Bronchial epithelial cell (primary cell): Measurements from ENCODE around the gene SUN1. TPM values are rescaled to one million over a fixed set of nuclear protein-coding genes. Genes with fewer than 3 reads are reported as not detected.

Experiments used
- DNase-seq: peaks from one replicate; pipeline ENCODE4 v3.0.0-alpha.2; 2010; ENCODE audit warnings: low read depth
- FAIRE-seq: peaks from 2 replicates; lab custom pipeline; 2011; peaks lifted over from hg19 to GRCh38; lab: Jason Lieb, UNC
- H3K27me3 ChIP-seq: 2 replicates; pipeline ENCODE4 v1.5.1; 2011; ENCODE audit warnings: low read length; ENCODE audit not compliant: control insufficient read depth, insufficient read depth
- H3K36me3 ChIP-seq: 2 replicates; pipeline ENCODE4 v1.5.1; 2011; ENCODE audit warnings: low read length; ENCODE audit not compliant: control insufficient read depth, insufficient read depth
- H3K4me3 ChIP-seq: 2 replicates; pipeline ENCODE4 v1.5.1; 2011; ENCODE audit warnings: mild to moderate bottlenecking, low read depth, low read length, control low read depth
- CTCF ChIP-seq: IDR thresholded peaks from 2 replicates; pipeline ENCODE4 v1.5.1; 2011; ENCODE audit warnings: mild to moderate bottlenecking, moderate library complexity, low read length, control low read depth, inconsistent platforms; ENCODE audit not compliant: insufficient read depth, severe bottlenecking
- total RNA-seq: library from RNA; depleted of rRNA; stranded (reverse); fragments of >200 nt; gene quantifications from 2 replicates; pipeline ENCODE4 v1.2.1, GENCODE V29; 2014

SUN1 gene
- total RNA-seq, 1 donor from 2014 or later: 176 TPM

DNA sequence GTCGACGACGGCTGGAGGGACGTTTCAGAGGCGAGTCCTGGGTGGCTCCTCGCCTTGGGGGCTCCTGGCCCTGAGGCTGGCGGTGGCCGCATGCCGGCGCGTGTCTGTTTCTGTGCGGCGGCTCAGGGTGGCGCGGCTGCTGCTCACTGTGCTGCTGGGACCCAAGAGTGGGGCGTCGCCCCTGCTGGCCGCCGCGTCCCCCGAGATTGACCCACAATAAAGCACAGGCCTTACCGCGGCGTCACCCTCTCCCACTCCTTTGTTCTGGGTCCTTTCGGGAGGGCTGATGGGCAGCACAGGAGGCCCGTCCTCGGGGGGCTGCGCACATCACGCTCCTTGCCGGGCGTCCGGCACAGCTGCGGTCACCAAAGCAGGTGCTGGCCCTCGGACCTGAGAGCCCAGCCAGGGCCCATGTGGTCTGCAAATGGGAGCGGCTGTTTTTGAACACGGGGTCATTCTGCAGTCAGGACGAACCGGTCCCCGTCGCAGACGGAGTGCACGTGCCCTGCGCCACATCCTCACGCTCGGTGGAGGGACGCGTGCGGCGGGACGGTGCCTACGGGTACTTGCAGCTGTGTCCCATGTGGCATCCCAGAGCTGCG, 63.3 kb downstream of the SUN1 start:
- Histone ChIP-seq H3K4me3 (no peak overlapping the region), H3K27me3 (no peaks in the 10 kb centered on the region), H3K36me3 (peaks cover 20% of the 10 kb centered on the region)
- TF ChIP-seq CTCF: no peak
- FAIRE-seq: no peak
- no peak for DNase-seq

GRCh38 chr7:896346-897075, 64.2 kb downstream of the SUN1 start:
- TF ChIP-seq CTCF: no peak
- Histone ChIP-seq H3K36me3 (peaks cover 16% of the 10 kb centered on the region), H3K27me3 (no peaks in the 10 kb centered on the region), H3K4me3 (no peak overlapping the region)
- no peak for FAIRE-seq
- no peak for DNase-seq

GRCh38 chr7:897086-897485, 64.8 kb downstream of the SUN1 start:
- H3K4me3 ChIP-seq: no peak overlapping the region
- TF ChIP-seq CTCF: no peak
- FAIRE-seq: no peak
- peaks cover 16% of the 10 kb centered on the region for H3K36me3 ChIP-seq
- DNase-seq: no peak
- H3K27me3 ChIP-seq: no peaks in the 10 kb centered on the region

DNA sequence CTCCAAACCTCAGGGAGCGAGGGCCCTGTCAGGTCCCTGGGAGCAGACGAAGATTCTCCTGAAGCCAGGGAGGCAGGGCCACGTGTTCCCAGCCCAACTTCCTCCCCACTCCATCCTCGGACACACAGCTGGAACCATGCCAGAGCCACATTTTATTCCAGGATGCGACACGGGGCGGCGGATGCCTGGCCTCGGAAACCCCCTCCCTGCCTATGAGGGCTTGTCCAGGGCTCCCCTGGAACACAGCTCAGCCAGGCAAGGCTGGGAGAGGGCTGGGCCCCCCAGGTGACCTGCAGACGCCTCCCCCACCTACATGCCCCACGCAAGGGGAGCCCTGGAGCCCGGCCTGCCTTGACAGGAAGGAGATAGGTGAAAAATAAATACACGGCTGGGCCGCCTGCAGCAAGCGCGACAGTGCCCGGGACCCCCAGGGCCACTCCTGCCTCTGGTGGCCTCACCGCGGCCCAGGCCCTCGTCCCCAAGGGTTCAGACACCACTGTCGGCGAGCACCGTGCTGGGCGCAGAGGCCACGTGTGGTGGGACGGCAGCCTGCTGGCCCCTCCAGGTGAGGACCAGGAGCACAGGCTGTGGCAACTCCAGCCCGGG, 65.6 kb downstream of the SUN1 start:
- no peak for DNase-seq
- Histone ChIP-seq H3K27me3 (no peaks in the 10 kb centered on the region), H3K4me3 (no peak overlapping the region), H3K36me3 (peaks cover 16% of the 10 kb centered on the region)
- no peak for FAIRE-seq
- no peak for TF ChIP-seq CTCF

- Histone ChIP-seq H3K36me3 (peaks cover 16% of the 10 kb centered on the region), H3K4me3 (no peak overlapping the region), H3K27me3 (no peaks in the 10 kb centered on the region)
- DNase-seq (no peak), FAIRE-seq (no peak)
- TF ChIP-seq CTCF: no peak
Measured at GRCh38 chr7:898460-898854, 66.2 kb downstream of the SUN1 start.
